ENCODE data around the gene MYO18B.

DNA sequence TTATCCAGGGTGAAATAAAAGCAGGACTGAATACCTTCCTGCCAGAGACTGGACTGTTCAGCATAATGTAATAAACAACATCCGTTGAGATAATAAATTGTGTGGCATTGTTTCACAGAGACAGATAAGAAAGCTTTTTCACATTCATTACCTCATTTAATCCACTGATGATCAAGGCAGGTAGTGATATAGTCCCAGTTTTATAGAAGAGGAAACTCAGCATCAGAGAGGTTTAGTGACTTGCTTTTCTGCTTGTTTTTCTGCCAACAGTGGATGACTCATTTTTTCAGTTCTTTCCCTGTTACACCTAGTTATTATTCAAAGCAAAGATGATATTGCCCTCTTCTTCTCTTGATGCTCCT, 4.0 kb downstream of the MYO18B start:
- TF ChIP-seq TAF1 (IDR thresholded peaks at IDR 0.05; ENCODE audit: low read depth, low read length) (no peak), MAFK (IDR thresholded peaks at IDR 0.05; ENCODE audit: low read depth, low read length) (no peak), SIX5 (IDR thresholded peaks at IDR 0.05; ENCODE audit: low read depth, low read length) (no peak), POLR2A (IDR thresholded peaks at IDR 0.05; ENCODE audit: control extremely low read depth in 1 of 2, low read depth in 2 of 2, low read length in 2 of 2) (no peak), RFX5 (IDR thresholded peaks at IDR 0.05; ENCODE audit: borderline replicate concordance, low read depth, low read length) (no peak), CTCF (IDR thresholded peaks at IDR 0.05; ENCODE audit: control extremely low read depth in 1 of 3, insufficient read depth in 1 of 3, low read depth in 1 of 3, low read length in 3 of 3) (no peak), E2F6 (IDR thresholded peaks at IDR 0.05) (no peak), JUND (IDR thresholded peaks at IDR 0.05; ENCODE audit: low read length) (no peak), JUN (IDR thresholded peaks at IDR 0.05; ENCODE audit: low read depth, low read length) (no peak), MAX (IDR thresholded peaks at IDR 0.05) (no peak), POLR2AphosphoS5 (IDR thresholded peaks at IDR 0.05; ENCODE audit: low read depth, low read length) (no peak), SP2 (IDR thresholded peaks at IDR 0.05; ENCODE audit: low read length) (no peak), EP300 (IDR thresholded peaks at IDR 0.05; ENCODE audit: borderline replicate concordance in 1 of 2, low read depth in 2 of 2, low read length in 2 of 2) (no peak)
